Measurements from ENCODE around the gene RPP25.

GRCh38 chr15:74937272-74937589 is 19.3 kb downstream of the RPP25 start:
- no peak for TF ChIP-seq EZH2 (optimal IDR thresholded peaks at IDR 0.05; ENCODE audit: low read depth, low read length)
- TF ChIP-seq CTCF (IDR thresholded peaks at IDR 0.05; ENCODE audit: low read length) = no peak

Data from MM.1S (cell line).